Measurements from ENCODE around the gene ZSCAN5A. TPM values are rescaled to one million over a fixed set of nuclear protein-coding genes. Genes with fewer than 3 reads are reported as not detected.
"Not testable (repeated sequence)": the region's sequence is repeated elsewhere in the genome, so short reads cannot be mapped to it uniquely, and the experiment has no call there.

The ZSCAN5A gene
- total RNA-seq, 1 experiment from 2014 or later, result 12.9 TPM

DNA sequence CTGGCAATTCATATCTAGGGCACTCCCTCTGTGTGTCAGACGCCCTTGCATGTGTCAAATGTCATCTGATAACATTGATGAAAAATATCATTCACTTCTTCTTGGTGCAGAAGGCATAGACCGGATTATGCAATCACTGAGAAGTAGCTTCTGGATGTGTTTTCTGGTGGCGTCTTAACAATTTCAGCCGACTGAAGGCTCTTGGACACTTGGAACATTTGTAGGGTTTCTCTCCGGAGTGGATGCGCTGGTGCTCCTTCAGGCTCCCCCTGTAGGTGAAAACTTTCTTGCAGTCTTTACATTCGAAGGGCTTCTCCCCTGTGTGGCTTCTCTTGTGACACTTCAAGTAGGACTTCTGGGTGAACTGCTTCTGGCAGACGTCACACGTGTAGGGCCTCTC, 93.2 kb downstream of the ZSCAN5A start:
- not testable (repeated sequence) for H3K4me3 ChIP-seq (ENCODE audit: insufficient read depth, low read depth, low read length); H3K36me3 ChIP-seq (replicated peaks; ENCODE audit: control insufficient read depth, insufficient read depth, low read length); H3K27me3 ChIP-seq (ENCODE audit: control insufficient read depth, insufficient read depth, low read length)
- peak; percentile 63 for DNase-seq

DNA sequence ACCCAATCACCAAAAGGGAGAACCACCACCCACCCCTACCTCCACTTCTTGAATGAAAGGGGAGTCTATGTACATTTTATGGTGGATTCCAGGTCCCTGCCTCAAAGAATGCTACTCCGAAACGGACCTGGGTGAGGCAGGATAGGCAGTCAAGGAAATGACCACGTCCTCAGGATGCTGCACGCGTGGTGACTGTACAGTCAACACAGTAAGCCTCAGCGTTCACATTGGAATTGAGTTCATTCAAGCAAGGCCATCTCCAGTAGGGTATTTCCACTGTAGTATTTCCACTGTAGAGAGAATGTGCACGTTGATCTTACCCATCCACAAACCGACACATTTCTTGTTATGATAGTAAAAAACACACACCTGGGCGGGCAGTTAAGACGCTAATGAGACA, 95.7 kb downstream of the ZSCAN5A start:
- no peak overlapping the region for H3K4me3 ChIP-seq (ENCODE audit: insufficient read depth, low read depth, low read length)
- H3K27me3 ChIP-seq (ENCODE audit: control insufficient read depth, insufficient read depth, low read length), result peaks cover 1% of the 10 kb centered on the region; the same call in 1 of the 2 replicates
- DNase-seq, result no peak
- no peaks in the 10 kb centered on the region for H3K36me3 ChIP-seq (replicated peaks; ENCODE audit: control insufficient read depth, insufficient read depth, low read length)

DNA sequence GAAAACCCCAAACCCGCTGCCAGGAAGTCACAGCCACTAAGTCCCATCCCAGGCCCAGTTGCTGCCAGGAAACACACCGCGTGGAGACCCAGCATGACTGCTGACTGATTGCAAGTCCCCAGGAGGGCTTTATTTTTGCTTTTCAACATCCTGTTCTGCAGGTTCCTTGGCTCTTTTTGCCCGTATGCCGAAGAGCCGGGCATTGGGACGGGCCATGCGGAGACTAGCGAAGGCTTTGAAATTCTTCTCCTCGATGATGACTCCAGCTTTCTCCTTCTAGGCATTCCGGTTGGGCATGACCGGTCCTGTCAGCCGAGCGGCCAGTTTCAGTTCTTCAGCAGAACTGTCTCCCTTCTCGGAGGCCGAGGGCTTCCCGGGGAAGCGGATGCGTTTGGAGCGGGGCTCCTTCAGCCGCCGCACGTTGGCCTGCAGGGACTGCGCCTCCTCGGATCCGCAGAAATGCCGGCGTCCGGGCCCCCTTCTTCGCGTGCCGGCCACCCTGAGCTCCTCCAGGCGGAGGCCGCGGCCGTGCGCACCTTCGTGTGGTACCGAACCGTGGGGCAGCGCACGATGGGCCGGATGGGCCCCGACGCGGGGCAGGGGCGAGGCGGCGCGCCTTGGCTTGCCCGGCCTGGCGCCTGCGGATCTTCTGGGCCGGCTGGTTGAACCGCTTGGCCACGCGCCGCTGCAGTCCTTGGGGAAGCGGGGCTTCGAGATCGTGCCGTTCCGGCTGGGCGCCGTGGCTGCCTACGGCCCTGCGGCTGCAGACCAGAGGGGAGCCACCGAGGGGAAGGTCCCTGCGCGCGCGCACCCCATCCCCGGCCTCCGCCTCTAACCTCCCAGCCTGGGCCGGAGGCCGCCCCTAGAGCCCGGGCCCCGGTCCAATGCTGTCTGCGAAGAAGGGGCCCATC, 97.3 kb downstream of the ZSCAN5A start:
- peak overlapping the region; percentile 27 for H3K4me3 ChIP-seq (ENCODE audit: insufficient read depth, low read depth, low read length)
- H3K27me3 ChIP-seq (ENCODE audit: control insufficient read depth, insufficient read depth, low read length), result peaks cover 1% of the 10 kb centered on the region; the same call in 1 of the 2 replicates
- no peaks in the 10 kb centered on the region for H3K36me3 ChIP-seq (replicated peaks; ENCODE audit: control insufficient read depth, insufficient read depth, low read length)
- peak; percentile 88 for DNase-seq

GRCh38 chr19:56211718-56212117, 102.9 kb downstream of the ZSCAN5A start:
- Histone ChIP-seq H3K27me3 (ENCODE audit: control insufficient read depth, insufficient read depth, low read length) (no peaks in the 10 kb centered on the region), H3K4me3 (ENCODE audit: insufficient read depth, low read depth, low read length) (no peak overlapping the region), H3K36me3 (replicated peaks; ENCODE audit: control insufficient read depth, insufficient read depth, low read length) (no peaks in the 10 kb centered on the region)
- peak; percentile 57 for DNase-seq

- H3K4me3 ChIP-seq (ENCODE audit: insufficient read depth, low read depth, low read length); H3K36me3 ChIP-seq (replicated peaks; ENCODE audit: control insufficient read depth, insufficient read depth, low read length); DNase-seq; H3K27me3 ChIP-seq (ENCODE audit: control insufficient read depth, insufficient read depth, low read length): not testable (repeated sequence)
These were observed 104.6 kb downstream of the ZSCAN5A start for GRCh38 chr19:56210036-56210435.

DNA sequence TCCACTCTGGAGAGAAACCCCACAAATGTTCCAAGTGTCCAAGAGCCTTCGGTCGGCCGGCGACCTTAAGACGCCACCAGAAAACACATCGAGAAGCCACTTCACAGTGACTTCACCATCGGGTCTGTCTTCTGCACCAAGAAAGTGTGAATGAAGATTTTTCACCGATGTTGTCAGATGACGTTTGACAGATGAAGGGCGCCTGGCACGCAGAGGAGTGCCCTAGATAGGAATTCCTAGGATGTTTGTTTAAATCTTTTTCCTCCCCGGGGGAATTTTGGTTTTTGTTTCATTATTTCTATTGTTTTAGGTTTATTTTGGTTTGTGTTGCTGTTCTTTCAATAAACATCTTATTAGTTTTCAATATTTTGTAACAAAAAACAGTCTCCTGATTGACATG, 105.5 kb downstream of the ZSCAN5A start:
- H3K4me3 ChIP-seq (ENCODE audit: insufficient read depth, low read depth, low read length), result no peak overlapping the region
- H3K36me3 ChIP-seq (replicated peaks; ENCODE audit: control insufficient read depth, insufficient read depth, low read length), result no peaks in the 10 kb centered on the region
- DNase-seq, result no peak
- no peaks in the 10 kb centered on the region for H3K27me3 ChIP-seq (ENCODE audit: control insufficient read depth, insufficient read depth, low read length)

DNA sequence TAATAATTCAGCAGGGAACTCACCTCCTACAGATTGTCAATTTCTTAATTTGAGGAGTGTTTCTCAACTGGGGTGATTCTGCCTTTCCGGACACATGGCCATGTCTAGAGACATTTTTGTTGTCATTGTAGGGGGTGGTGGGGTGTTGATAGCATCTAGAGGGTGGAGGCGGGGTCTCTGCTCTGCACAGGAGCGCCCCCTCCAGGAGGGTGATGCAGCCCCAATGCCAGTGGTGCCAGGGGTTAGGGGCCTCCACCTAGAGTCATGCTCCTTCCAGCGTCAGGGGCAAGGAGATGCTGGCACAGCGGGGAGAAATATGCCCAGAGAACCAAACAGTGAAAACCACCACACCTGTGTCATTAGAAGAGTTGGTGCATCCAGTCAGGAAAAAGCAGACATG, 107.1 kb downstream of the ZSCAN5A start:
- not testable (repeated sequence) for H3K27me3 ChIP-seq (ENCODE audit: control insufficient read depth, insufficient read depth, low read length); H3K36me3 ChIP-seq (replicated peaks; ENCODE audit: control insufficient read depth, insufficient read depth, low read length); H3K4me3 ChIP-seq (ENCODE audit: insufficient read depth, low read depth, low read length); DNase-seq

DNA sequence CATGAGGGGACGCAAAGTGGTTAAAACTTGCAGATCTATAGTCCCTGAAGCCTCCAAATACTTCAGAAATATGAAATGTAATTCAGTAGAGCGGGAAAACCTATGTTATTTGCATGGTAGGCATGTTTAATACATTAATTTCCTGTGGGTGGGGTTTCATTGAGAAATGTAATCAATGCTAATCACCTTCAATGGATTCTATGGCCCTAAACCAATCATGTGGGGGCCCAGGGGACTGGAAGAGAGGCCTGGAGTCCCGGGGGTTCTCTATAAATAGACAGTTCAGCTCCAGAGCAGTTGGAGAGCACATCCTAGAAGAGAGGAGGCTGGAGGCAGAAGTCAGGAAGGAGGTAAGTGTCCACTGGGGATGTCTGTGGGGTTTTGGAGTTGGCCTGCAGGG, 112.7 kb downstream of the ZSCAN5A start, which contains the start of gene ZSCAN5C:
Gene ZSCAN5C, plus strand, starts transcription at position 301 of the 400 bp plus-strand sequence. CDS start 3,641 bp downstream, outside the sequence.
- Histone ChIP-seq H3K27me3 (ENCODE audit: control insufficient read depth, insufficient read depth, low read length) (no peaks in the 10 kb centered on the region), H3K36me3 (replicated peaks; ENCODE audit: control insufficient read depth, insufficient read depth, low read length) (no peaks in the 10 kb centered on the region), H3K4me3 (ENCODE audit: insufficient read depth, low read depth, low read length) (no peak within 1 kb of the TSS)
- DNase-seq, result no peak

GRCh38 chr19:56199687-56200086, 115.0 kb downstream of the ZSCAN5A start:
- Histone ChIP-seq H3K27me3 (ENCODE audit: control insufficient read depth, insufficient read depth, low read length) (no peaks in the 10 kb centered on the region), H3K4me3 (ENCODE audit: insufficient read depth, low read depth, low read length) (no peak overlapping the region), H3K36me3 (replicated peaks; ENCODE audit: control insufficient read depth, insufficient read depth, low read length) (no peaks in the 10 kb centered on the region)
- DNase-seq, result no peak

- H3K36me3 ChIP-seq (replicated peaks; ENCODE audit: control insufficient read depth, insufficient read depth, low read length); H3K27me3 ChIP-seq (ENCODE audit: control insufficient read depth, insufficient read depth, low read length); DNase-seq; H3K4me3 ChIP-seq (ENCODE audit: insufficient read depth, low read depth, low read length): not testable (repeated sequence)
These were observed 117.0 kb downstream of the ZSCAN5A start, which contains the start of gene ZSCAN5B for GRCh38 chr19:56197646-56198045. Gene ZSCAN5B (minus strand): TSS chr19:56197783. CDS start chr19:56193052, 4,731 bp downstream.

DNA sequence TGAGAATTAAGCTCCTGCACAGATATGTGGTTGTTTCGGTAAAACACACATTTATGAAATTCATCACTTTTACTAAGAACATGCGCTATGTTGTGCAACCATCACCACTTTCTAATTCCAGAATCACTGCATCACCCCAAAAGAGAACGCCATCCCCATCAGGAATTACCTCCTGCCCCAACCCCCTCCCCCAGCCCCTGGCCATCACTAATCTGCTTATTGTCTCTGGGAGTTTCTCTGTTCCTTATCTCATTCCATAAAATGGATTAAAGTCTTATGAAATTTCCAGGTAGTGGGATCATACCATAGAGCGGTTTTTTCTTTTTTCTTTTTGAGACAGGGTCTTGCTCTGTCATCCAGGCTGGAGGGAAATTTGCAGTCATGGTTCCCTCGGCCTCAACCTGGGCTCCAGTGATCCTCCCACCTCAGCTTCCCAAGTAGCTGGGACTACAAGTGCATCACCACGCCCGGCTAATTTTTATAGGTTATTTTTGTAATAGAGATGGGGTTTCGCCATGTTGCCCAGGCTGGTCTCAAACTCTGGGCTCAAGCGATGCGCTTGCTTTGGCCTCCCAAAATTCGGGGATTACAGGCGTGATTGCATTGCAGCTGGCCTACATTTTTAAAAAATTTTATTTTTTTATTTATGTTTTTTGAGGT, 120.5 kb downstream of the ZSCAN5A start:
- no peak overlapping the region for H3K4me3 ChIP-seq (ENCODE audit: insufficient read depth, low read depth, low read length)
- H3K36me3 ChIP-seq (replicated peaks; ENCODE audit: control insufficient read depth, insufficient read depth, low read length), result no peaks in the 10 kb centered on the region
- no peak for DNase-seq
- no peaks in the 10 kb centered on the region for H3K27me3 ChIP-seq (ENCODE audit: control insufficient read depth, insufficient read depth, low read length)

- Histone ChIP-seq H3K27me3 (ENCODE audit: control insufficient read depth, insufficient read depth, low read length) (no peaks in the 10 kb centered on the region), H3K36me3 (replicated peaks; ENCODE audit: control insufficient read depth, insufficient read depth, low read length) (no peaks in the 10 kb centered on the region), H3K4me3 (ENCODE audit: insufficient read depth, low read depth, low read length) (no peak overlapping the region)
- DNase-seq, result no peak
These were observed 122.9 kb downstream of the ZSCAN5A start for GRCh38 chr19:56191711-56192110.

GRCh38 chr19:56191115-56191514, 123.5 kb downstream of the ZSCAN5A start:
- DNase-seq, result peak; percentile 65
- H3K36me3 ChIP-seq (replicated peaks; ENCODE audit: control insufficient read depth, insufficient read depth, low read length), result no peaks in the 10 kb centered on the region
- H3K4me3 ChIP-seq (ENCODE audit: insufficient read depth, low read depth, low read length), result no peak overlapping the region
- no peaks in the 10 kb centered on the region for H3K27me3 ChIP-seq (ENCODE audit: control insufficient read depth, insufficient read depth, low read length)

- Histone ChIP-seq H3K36me3 (replicated peaks; ENCODE audit: control insufficient read depth, insufficient read depth, low read length) (no peaks in the 10 kb centered on the region), H3K4me3 (ENCODE audit: insufficient read depth, low read depth, low read length) (no peak overlapping the region), H3K27me3 (ENCODE audit: control insufficient read depth, insufficient read depth, low read length) (no peaks in the 10 kb centered on the region)
- DNase-seq, result peak; percentile 55
These were observed 124.9 kb downstream of the ZSCAN5A start for GRCh38 chr19:56189785-56190184.
